OCI-LY3 (cell line): ENCODE data around the gene SIGLEC12.

ENCODE experiments used
- CTCF ChIP-seq: fragments of 200-600, 300-600 bp; sonication (generic); IDR thresholded peaks from 2 replicates; pipeline ENCODE4 v1.5.1; 2014; ENCODE audit warnings: antibody characterized with exemption, low read length, low read depth
- EZH2phosphoT487 ChIP-seq: fragments of 200-600 bp; shearing (Covaris generic); IDR thresholded peaks from 2 replicates; pipeline ENCODE4 v1.6.1; 2018; ENCODE audit warnings: antibody characterized with exemption, mixed run types, low read depth

GRCh38 chr19:51535535-51535934, 33.9 kb upstream of the SIGLEC12 start:
- no peak for TF ChIP-seq CTCF
- no peak for TF ChIP-seq EZH2phosphoT487
